Subcutaneous adipose tissue (tissue), 4 donors: ENCODE results near the gene KDM8. TPM values are rescaled to one million over a fixed set of nuclear protein-coding genes. Genes with fewer than 3 reads are reported as not detected.

Source experiments
- total RNA-seq, 4 donors: library from RNA; depleted of rRNA; stranded (reverse); fragments of >200 nt; gene quantifications; one replicate each; pipeline ENCODE4 v1.1.0, GENCODE V29; 2016
- TF ChIP-seq, protein P1 (sequence below): fragments of 450-650 bp; IDR thresholded peaks from one replicate; pipeline ENCODE4 v1.5.1; 2016; ENCODE audit warnings: low read depth, mild to moderate bottlenecking, control low read depth, antibody characterized with exemption, moderate library complexity

KDM8 gene
- total RNA-seq, 4 donors from 2014 or later = 2.7 to 5.5 (median 4.3) TPM

DNA sequence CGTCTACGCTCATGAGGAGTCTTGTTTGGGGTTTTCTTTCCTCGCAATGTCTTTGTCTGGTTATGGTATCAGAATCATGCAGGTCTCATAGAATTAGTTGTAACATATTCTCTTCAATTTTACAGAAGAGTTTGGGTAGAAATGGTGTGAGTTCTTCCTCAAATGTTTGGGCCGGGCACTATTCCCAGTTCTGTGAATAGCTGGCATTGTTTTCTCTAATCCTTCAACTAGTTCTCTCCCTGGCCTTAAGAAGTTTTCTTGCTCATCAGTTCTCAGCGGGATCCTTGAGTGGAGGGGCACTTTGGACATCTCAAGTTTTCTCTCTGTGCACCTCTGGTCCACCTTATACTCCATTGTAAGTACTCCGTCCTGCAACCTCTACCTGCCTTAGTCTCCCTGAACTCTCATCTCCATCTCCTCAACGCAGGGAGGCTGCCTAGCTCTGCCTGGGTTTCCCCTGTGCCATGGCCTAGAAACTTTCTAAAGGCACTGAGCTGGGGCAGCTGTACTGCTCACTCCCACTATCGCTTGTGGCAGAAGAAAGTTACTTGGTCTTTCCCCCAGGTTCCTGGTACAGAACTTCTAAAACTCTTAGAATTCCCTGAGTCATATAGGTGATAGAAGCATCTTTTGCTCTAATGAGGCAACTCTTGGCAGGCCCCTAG, 48.3 kb downstream of the KDM8 start:
- TF ChIP-seq, protein P1, sequence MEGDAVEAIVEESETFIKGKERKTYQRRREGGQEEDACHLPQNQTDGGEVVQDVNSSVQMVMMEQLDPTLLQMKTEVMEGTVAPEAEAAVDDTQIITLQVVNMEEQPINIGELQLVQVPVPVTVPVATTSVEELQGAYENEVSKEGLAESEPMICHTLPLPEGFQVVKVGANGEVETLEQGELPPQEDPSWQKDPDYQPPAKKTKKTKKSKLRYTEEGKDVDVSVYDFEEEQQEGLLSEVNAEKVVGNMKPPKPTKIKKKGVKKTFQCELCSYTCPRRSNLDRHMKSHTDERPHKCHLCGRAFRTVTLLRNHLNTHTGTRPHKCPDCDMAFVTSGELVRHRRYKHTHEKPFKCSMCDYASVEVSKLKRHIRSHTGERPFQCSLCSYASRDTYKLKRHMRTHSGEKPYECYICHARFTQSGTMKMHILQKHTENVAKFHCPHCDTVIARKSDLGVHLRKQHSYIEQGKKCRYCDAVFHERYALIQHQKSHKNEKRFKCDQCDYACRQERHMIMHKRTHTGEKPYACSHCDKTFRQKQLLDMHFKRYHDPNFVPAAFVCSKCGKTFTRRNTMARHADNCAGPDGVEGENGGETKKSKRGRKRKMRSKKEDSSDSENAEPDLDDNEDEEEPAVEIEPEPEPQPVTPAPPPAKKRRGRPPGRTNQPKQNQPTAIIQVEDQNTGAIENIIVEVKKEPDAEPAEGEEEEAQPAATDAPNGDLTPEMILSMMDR = no peak

DNA sequence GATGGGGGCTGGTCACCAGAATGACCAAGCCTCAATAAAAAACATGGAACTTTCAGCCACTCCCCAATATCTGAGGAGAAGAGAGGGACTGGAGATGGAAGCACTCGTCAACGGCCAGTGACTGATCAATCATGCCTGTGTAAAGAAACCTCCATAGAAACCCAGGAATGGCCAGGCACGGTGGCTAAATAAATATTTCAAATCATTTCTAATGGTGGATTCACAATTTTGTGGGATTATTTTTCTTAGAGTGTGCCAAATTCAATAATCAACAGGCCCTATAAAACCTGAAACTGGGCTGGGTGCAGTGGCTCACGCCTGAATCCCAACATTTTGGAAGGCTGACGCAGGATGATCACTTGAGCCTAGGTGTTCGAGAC, 48.9 kb downstream of the KDM8 start:
- TF ChIP-seq, protein P1 = no peak

DNA sequence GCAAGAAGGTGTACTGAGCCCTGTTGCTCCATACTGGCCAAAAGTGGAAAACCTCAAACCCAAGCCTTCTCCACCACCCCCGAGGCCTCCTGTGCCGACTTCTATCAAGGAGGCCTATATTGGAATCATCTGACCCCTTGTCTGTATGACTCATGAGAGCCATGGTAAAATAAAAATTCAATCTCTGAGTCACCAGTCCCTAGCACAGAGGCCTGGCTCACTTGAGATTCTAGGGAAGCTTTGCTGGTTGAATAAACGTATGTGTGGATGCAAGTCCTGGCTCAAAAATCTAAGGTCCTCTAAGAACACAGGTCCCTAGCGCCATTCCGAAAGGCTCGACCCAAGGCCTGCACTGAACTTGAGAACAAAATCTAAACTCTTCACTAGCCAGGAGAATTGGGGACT, 50.2 kb downstream of the KDM8 start:
- TF ChIP-seq, protein P1 = no peak

DNA sequence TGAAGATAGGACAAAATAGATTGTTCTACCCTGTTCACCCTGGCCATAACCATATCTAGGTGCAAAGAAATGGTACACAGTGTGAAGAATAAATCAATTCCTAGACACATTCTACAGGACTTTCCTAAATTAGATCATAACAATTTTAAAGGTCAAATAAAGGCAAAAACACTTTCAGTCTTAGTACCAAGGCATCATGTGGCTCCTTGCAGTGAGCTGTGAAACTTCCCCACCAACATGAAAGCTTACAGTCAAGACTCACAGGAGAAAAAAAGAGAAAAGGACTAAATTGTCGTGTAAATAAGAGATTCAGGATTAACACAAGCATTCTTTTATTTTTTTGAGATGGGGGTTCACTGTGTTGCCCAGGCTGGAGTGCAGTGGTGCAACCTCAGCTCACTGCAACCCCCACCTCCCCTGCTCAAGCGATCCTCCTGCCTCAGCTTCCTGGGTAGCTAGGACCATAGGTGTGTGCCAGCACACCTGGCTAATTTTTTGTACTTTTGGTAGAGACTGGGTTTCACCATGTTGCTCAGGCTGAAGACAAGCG, 51.0 kb downstream of the KDM8 start:
- TF ChIP-seq, protein P1 = no peak

DNA sequence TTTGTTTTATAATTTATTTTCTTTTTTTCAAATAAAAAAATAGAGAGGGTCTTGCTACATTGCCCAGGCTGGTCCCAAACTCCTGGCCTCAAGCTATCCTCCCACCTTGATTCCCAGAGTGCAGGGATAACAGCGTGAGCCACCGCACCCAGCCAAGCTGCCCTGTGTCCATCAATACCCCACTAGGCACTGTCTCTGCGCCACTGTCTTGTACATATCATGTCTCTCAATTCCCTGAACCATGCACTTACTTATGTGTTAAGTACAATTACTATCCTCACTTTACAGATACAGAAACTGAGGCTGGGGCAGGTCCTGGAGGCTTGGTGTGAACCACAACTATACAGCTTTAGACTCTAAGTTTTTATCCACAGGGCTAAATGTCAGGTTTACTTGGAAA, 53.5 kb downstream of the KDM8 start:
- TF ChIP-seq, protein P1 = no peak

DNA sequence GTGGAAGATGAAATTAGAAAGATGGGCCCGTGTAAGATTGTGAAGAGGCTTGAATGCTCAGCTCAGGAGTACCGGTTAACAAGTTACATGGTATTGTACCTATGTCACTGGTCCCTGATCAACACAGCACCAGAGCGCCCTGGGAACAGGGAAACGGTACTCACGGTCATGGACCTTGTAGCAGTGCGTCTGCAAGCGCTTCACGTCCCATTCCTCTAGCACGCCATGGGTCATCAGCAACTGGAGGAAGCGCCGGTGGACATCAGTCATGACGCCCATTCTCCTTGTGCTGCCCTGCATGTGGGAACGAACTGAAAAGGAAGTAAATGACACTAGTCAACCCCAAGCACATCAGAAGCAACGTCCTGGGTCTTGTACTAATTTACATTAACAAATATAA, 53.9 kb downstream of the KDM8 start:
- TF ChIP-seq, protein P1 = no peak

DNA sequence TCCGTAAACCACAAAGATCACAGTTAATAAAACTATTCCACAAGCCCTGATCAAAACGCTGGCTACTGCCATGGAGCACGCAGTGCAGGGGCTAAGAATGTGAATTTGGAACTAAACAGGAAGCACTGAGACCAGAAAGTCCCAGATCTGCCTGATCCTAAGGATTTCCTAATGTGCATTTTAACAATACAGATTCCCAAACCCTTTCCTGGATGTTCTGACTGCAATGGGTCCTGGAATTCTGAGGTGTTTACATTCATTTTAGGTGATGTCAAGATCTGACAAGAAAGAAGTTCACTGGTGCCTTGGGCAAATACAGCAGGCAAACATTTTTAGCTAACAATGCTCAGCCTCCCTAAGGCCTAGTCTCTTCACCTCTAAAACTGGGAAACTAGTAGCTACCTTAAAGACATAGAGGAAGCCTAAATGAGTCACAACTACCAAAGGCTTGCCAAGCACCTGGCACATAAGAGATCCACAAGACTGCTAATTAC, 55.0 kb downstream of the KDM8 start:
- TF ChIP-seq, protein P1 = no peak
